NOMO-1 treated with DMSO at 0.1 percent for 48 hours (cell line): ENCODE data around the gene FIP1L1.
"Not testable (repeated sequence)": the region's sequence is repeated elsewhere in the genome, so short reads cannot be mapped to it uniquely, and the experiment has no call there.

Experiments
- DNase-seq: peaks from one replicate; lab custom pipeline; 2025; ENCODE audit not compliant: unreplicated experiment; lab: John Stamatoyannopoulos, UW

FIP1L1 gene

DNA sequence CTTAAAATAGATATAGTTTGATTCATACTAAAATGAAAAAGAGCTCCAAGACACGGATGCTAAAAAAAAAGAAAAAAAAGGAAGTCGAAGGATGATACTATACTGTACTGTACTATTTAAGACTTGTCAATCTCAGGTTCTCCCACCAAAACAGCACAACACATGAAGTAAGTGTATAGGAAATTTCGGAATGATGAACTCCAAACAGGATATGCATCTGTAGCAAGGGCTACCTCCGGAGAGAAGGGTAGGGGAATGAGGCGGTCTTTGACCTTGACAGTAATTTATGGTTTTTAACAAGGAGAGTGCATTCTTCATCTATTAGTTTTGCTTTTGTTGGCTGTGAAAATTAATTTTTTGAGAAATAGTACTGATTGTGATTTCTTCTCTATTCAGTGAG, 541 bp upstream of the FIP1L1 start:
- DNase-seq, result no peak

DNA sequence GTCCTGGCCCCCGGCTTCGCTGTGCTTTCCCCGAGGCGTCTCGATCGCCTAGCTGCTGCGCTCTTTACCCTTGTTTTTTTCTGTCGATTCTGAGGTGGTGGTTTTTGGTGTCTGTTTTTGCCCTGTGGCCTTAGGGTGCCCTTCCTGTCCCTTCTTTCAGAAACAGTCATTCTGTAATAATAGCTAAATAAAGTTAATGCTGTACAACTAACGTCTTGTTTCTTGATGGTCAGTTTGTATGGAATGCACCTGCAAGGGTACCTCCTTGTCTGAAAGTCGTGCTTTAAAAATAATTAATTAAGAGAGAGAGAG, 686 bp downstream of the FIP1L1 start:
- peak; percentile 27 for DNase-seq

DNA sequence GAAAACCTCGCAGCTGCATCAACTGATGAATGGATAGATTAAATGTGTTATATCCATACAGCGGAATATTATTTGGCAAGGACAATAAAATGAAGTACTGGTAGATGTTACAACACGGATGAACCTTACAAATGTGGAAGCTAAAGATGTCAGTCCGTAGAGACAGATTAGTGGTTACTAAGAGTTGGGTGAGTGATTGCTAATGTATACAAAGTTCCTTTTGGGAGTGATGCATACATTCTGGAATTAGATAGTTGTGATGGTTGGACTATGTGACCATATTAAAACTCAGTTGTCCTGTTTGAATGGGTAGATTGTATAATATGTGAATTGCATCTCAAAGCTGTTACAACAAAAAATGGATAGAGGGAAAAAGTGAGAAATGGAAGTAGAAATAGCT, 2.8 kb downstream of the FIP1L1 start:
- DNase-seq, result no peak

DNA sequence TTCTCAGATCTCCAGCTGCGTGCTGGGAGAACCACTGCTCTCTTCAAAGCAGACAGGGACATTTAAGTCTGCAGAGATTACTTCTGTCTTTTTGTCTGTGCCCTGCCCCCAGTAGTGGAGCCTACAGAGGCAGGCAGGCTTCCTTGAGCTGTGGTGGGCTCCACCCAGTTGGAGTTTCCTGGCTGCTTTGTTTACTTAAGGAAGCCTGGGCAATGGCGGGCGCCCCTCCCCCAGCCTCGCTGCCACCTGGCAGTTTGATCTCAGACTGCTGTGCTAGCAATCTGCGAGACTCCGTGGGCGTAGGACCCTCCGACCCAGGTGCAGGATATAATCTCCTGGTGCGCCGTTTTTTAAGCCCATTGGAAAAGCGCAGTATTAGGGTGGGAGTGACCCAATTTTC, 32.0 kb downstream of the FIP1L1 start:
- DNase-seq, result not testable (repeated sequence)

- DNase-seq, result no peak
These were observed 41.8 kb downstream of the FIP1L1 start for GRCh38 chr4:53419208-53419607.

GRCh38 chr4:53421791-53422190, 44.4 kb downstream of the FIP1L1 start:
- no peak for DNase-seq

DNA sequence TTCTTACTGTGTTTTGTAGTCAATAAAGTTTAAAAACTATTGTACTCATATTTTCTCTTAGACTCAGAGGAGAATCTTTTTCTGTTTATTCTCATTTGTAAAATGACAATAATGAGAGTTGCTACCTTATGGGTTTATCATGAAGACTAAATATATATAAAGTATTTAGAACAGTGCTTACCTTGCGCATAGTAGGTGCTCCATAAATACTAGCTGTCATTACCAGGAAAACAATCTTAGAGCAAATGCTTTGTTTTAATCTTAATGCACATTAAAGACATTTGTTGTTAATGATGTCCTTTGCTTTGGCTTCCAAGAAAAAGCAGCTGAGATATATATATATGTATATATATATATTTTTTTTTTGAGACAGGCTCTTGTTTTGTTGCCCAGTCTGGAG, 44.9 kb downstream of the FIP1L1 start:
- DNase-seq, result no peak

DNA sequence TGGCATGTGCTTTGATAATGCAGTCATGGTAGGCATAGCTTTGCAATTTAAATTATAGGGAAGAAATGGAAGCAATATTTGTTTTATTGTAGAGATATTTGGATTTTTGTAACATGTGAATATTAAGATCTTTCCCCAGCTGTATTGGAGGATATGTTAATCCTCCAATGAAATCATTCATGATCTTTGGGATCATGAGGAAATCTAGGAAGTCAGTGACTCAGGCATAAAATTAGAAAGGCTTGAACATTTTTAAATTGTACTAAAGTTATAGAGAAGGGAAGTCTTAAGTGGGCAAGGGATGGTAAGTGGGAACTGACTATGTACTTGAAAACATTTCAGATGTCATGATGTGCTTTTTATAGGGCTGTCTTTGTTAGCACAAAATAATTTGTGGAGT, 46.8 kb downstream of the FIP1L1 start:
- no peak for DNase-seq

DNA sequence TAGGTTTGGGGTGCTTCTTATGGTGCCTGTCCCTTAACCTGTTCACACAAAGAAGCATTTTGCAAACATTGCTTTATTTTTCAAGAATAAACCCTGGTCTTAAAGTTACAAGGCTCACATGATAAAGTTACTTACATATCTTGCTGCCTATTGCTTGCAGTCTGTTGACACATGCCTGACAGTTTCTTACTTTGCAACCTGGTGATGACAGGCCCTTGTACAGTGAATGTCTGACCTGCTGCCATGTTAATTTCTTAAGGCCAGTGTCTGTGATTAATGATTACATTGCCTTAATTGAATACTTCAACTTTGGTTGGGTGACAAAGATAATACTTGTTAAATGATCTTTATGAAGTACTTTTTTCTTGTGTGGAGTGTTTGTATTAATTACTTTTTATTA, 49.9 kb downstream of the FIP1L1 start:
- DNase-seq, result no peak

DNA sequence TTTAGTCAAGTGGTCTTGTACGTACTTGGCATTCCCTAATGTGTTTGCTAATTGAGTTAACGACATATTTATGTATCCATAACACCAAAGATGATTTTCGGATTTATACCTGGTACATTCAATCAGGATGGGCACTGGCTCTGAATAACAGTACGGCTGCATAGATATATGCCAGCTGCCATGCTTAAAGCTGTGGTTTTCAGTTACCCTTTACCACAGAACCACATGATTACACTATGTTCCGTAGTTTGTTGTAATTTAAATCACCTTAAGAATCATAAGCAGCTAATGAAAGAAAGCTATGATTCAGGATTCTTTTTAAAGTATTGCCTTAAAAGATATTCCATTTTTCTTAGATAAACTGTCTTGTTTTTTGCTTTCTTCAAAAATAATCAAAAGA, 53.6 kb downstream of the FIP1L1 start:
- no peak for DNase-seq

- no peak for DNase-seq
These were observed 55.3 kb downstream of the FIP1L1 start for GRCh38 chr4:53432528-53433424.

DNA sequence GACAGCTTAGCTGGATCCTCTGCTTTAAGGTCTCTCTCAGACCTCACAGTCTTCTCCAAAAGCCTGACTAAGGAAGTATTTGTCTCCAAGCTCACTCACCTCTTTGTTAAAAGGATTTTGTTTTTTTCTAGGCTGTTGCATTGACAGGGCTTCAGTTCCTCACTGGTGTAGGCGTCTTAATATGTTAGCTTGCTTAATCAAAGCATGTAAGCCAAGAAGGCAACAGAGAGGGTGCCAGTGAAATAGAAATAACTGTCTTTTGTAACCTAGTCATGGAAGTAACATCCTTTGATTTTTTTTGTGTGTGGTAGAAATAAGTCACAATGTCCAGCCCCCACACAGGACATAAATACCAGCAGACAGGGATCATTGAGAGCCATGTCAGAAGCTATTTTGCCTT, 58.8 kb downstream of the FIP1L1 start:
- no peak for DNase-seq

- DNase-seq, result no peak
These were observed 64.1 kb downstream of the FIP1L1 start for GRCh38 chr4:53441564-53441963.

DNA sequence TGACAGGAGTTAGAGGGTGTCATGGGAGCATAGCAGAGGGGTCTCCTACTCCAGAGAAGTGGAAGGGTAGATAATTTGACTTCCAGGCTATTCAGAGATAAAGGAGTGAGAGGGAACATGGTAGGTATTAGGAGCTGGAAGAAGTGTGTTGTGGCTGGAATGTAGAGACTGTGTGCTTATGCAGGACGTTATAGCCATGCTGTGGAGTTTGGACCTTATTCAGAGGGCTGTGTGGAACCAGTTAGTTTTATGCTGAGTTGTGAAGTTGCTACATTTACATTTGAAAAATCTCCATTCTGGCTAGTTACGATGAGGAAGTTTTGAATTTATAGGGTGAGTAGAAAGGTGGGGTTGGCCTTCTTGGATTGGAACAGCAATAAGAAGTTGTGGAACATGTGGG, 67.5 kb downstream of the FIP1L1 start:
- DNase-seq, result no peak

DNA sequence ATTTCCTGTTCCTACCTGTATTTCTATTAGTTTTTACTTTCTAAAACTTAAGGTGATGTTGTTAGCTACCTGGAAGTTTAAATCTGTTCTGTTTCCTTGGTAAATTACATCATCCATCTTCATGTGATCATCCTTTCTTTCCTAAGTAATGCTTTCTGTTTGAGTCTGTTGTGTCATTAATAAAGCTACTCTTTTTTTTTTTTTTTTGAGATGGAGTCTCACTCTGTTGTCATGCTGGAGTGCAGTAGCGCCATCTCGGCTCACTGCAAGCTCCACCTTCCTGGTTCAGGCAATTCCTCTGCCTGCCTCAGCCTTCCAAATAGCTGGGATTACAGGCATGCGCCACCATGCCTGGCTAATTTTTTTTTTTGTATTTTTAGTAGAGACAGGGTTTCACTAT, 73.3 kb downstream of the FIP1L1 start:
- DNase-seq, result no peak

DNA sequence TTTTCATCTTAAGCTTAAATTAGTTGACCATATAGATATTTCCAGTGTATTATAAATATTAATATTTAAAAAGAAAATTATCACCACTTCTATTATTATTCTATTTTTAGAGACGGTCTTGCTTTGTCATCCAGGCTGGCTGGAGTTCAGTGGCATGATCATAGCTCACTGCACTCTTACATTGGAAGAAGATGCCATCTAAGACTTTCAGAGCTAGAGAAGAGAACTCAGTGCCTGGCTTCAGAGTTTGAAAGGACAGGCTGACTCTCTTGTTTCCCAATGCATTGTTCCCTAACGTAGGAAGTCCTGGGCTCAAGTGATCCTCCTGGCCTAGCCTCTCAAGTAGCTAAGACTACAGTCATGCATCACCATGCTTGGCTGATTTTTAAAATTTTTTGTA, 75.9 kb downstream of the FIP1L1 start:
- DNase-seq, result no peak

DNA sequence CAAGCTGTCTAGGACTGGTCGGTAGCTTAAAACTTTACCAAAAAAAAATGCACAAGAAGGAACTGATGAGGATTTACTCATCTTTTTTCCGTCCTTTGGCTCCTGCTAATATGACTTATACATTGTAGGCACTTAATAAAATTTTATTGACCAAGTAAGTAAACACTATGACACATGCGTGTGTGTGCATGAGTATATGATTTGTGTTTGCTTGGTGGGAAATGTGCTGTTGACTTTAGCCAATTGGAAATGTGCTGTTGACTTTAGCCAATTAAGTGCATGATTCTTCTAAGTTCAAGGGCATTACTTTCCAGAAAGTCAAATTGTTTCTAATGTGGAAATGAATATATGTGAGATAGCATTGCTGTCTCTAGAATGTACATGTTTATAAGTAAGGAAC, 78.3 kb downstream of the FIP1L1 start:
- no peak for DNase-seq

- no peak for DNase-seq
These were observed 78.7 kb downstream of the FIP1L1 start for GRCh38 chr4:53456178-53456577.

DNA sequence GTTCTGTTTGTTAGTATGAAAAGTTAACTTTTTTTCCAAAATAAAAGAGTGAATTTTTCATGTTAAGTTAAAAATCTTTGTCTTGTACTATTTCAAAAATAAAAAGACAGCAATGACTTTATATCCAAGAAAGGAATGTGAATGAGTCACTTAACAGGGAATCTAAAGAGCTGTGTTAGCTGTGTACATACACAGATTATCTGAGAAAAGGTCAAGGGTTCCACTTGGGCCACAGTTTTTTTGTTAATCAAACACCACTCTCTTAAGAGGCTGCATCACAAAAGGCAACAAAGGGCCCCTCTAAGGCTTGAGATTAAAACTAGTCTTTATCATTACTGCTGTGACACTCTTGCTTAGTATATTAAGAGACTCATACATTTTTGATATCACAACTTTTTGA, 82.1 kb downstream of the FIP1L1 start:
- DNase-seq, result no peak

DNA sequence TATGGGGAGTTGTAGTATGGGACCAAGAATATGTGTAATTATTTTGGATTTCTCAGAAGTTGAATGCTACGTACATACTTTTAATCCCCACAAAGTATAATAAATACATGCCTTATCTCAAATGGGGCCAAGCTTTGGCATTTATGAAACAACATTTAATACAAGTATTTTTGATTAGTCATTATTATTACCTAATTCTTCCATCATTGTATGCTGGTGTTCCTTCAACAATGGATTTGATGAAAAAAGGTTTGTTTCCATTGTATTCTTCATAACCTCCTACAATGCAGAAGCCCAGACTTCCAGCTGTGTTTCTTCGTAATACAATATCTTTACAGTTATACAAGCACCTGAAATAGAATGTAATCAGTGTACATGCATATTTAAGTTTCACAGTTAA, 83.8 kb downstream of the FIP1L1 start:
- no peak for DNase-seq

- DNase-seq, result no peak
These were observed 85.9 kb downstream of the FIP1L1 start for GRCh38 chr4:53463340-53463739.

DNA sequence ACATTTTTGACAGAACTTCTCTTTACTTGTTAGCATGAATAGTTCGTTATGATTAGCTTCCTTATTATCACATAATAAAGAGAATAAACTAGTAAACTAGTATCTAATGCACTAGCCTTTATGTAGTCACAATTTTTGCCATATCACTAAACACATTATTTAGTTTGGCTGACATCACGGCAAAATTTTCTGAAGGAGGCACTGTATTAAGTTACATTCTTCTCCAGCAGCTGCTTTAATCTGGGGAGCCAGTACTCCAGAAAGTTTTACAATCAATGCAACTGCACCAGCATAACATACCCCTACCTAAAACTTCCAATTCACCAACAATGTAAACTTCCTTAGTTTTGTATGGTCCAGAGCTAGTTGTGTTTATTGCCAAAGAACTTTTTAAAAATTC, 87.8 kb downstream of the FIP1L1 start:
- DNase-seq, result no peak

- no peak for DNase-seq
These were observed 88.5 kb downstream of the FIP1L1 start for GRCh38 chr4:53465891-53466290.
